IPS-18a (cell line): Measurements from ENCODE around the gene WFDC1.

Experiments
- H3K27ac ChIP-seq: one replicate; pipeline ENCODE4 v1.5.1; 2013; ENCODE audit warnings: low read length
- H3K27me3 ChIP-seq: one replicate; pipeline ENCODE4 v1.6.1; 2013; ENCODE audit warnings: mild to moderate bottlenecking, low read length; ENCODE audit not compliant: control insufficient read depth, insufficient read depth
- H3K36me3 ChIP-seq: one replicate; pipeline ENCODE4 v1.6.1; 2013; ENCODE audit warnings: low read depth, low read length; ENCODE audit not compliant: control insufficient read depth
- H3K4me1 ChIP-seq: one replicate; pipeline ENCODE4 v1.6.1; 2013; ENCODE audit warnings: low read depth, low read length; ENCODE audit not compliant: control insufficient read depth
- H3K4me3 ChIP-seq: one replicate; pipeline ENCODE4 v1.5.1; 2013; ENCODE audit warnings: low read length
- H3K9ac ChIP-seq: one replicate; pipeline ENCODE4 v1.6.1; 2013; ENCODE audit warnings: mild to moderate bottlenecking, low read length, moderate library complexity
- H3K9me3 ChIP-seq: one replicate; pipeline ENCODE4 v1.6.1; 2013; ENCODE audit warnings: low read depth, low read length; ENCODE audit not compliant: control insufficient read depth

The WFDC1 gene

DNA sequence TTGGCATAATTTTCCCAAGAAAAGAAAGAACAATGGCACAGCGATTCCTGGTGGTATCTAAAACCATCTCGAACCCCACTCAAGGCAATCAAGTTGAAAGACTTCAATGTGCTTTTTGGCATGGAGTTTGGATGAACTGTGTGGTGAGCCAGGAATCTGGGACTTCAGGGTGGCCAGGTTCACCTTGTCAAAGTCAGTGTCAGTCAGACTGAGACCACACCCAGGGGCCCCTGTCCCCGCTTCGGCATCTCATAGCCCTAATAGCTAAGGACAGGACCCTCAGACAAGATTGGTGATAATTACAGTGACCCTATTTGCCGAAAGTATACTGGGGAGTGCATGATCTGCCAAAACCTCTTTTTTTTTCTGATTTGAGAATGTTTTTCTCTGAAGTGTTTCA lies 25.8 kb downstream of the WFDC1 start:
- Histone ChIP-seq H3K27ac (no peak overlapping the region), H3K4me1 (no peaks in the 10 kb centered on the region), H3K9me3 (no peaks in the 10 kb centered on the region), H3K27me3 (no peaks in the 10 kb centered on the region), H3K9ac (no peak overlapping the region), H3K36me3 (no peaks in the 10 kb centered on the region), H3K4me3 (no peak overlapping the region)

DNA sequence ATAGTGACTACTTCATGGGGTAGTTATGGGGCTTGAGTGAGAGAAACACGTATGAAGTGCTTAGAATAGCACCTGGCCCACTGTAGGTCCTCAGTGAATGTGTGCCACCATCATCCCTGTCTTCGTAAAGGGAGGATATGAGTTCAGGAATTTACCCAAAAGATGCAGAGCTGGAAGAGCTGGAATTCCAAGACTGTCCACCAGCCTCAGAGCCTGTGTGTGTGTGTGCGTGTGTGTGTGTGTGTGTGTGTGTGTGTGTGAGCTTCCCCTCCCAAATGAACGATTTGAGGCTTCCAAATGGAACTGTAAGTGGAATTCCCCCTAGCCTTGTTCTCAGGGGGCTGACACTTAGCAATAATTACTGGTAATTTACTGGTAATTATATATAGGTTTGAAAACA lies 27.3 kb downstream of the WFDC1 start:
- H3K36me3 ChIP-seq = no peaks in the 10 kb centered on the region
- H3K27me3 ChIP-seq = no peaks in the 10 kb centered on the region
- no peaks in the 10 kb centered on the region for H3K4me1 ChIP-seq
- no peak overlapping the region for H3K4me3 ChIP-seq
- no peak overlapping the region for H3K27ac ChIP-seq
- no peaks in the 10 kb centered on the region for H3K9me3 ChIP-seq
- H3K9ac ChIP-seq = no peak overlapping the region

- no peak overlapping the region for H3K27ac ChIP-seq
- H3K9ac ChIP-seq = no peak overlapping the region
- no peaks in the 10 kb centered on the region for H3K27me3 ChIP-seq
- no peaks in the 10 kb centered on the region for H3K4me1 ChIP-seq
- H3K9me3 ChIP-seq = no peaks in the 10 kb centered on the region
- no peaks in the 10 kb centered on the region for H3K36me3 ChIP-seq
- no peak overlapping the region for H3K4me3 ChIP-seq
Observed at GRCh38 chr16:84322749-84323148, 28.1 kb downstream of the WFDC1 start.

GRCh38 chr16:84323606-84324005 lies 28.9 kb downstream of the WFDC1 start:
- Histone ChIP-seq H3K9me3 (no peaks in the 10 kb centered on the region), H3K9ac (no peak overlapping the region), H3K4me3 (no peak overlapping the region), H3K4me1 (no peaks in the 10 kb centered on the region), H3K27me3 (no peaks in the 10 kb centered on the region), H3K36me3 (no peaks in the 10 kb centered on the region), H3K27ac (no peak overlapping the region)

DNA sequence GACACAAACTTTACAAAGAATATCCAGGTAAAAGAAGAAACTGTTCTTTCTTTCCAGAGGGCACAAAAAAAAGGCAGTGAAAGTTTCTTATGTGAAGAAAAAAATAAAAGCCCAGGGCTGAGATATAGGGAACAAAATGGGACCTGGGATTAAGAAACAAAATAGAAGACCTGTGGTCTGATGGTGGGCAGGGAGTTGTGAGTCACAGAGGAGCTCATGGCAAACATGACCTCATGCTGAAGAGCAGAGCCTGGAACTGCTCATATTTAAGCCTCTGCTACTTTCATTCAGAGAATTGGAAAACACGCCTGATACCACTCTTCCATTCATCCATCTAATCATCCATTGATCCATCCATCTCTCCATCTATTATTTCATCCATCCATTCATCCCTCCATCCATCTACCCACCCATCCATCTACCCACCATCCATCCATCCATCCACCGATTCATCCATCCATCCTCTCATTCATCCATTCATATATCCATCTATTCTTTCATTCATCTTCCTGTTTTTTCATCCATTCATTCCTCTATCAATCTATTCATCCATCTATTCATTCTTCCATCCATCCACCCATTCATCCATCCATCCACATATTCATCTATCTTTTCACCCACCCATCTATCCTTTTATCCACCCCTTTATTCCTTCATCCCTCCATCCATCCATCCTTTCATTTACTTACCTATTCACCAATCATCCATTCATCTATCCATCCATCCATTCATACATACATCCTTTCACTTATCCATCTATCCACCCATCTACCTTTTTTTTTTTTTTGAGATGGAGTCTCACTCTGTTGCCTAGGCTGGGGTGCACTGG lies 30.0 kb downstream of the WFDC1 start:
- Histone ChIP-seq H3K27me3 (no peaks in the 10 kb centered on the region), H3K36me3 (no peaks in the 10 kb centered on the region), H3K9me3 (no peaks in the 10 kb centered on the region), H3K4me1 (no peaks in the 10 kb centered on the region), H3K27ac (no peak overlapping the region), H3K4me3 (no peak overlapping the region), H3K9ac (no peak overlapping the region)

GRCh38 chr16:84326545-84326944 lies 31.9 kb downstream of the WFDC1 start:
- Histone ChIP-seq H3K27ac (no peak overlapping the region), H3K4me1 (no peaks in the 10 kb centered on the region), H3K9me3 (no peaks in the 10 kb centered on the region), H3K36me3 (no peaks in the 10 kb centered on the region), H3K9ac (no peak overlapping the region), H3K4me3 (no peak overlapping the region), H3K27me3 (no peaks in the 10 kb centered on the region)

DNA sequence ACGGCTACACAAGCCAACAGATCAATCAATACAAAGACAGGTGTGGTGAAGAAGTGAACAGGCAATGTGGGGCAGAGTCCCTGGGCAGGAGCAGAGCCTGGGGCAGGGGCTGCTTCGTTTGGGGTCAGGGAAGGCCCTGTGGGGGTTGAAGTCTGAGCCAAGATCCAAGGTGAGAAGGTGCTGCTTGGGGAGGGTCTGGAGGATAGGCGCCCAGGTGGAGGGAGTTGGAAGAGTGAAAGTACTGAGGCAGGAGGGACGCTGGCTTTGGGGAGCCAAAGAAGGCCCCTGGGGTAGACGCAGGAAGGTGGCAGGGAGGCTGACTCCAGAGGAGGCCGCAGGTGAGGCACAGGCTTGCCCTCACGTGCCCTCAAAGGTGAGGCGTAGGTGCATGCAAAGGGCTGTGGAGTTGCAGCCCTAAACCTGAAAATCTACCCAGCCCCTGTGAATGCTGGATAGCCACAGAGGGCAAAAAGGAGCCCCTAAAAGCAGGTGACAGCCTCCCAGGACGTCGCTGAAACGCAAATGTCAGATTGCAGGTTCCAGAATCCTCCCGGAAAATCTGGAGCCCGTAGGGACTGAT lies 33.3 kb downstream of the WFDC1 start:
- Histone ChIP-seq H3K9me3 (no peaks in the 10 kb centered on the region), H3K36me3 (no peaks in the 10 kb centered on the region), H3K4me1 (no peaks in the 10 kb centered on the region), H3K27ac (no peak overlapping the region), H3K9ac (no peak overlapping the region), H3K27me3 (no peaks in the 10 kb centered on the region), H3K4me3 (no peak overlapping the region)

DNA sequence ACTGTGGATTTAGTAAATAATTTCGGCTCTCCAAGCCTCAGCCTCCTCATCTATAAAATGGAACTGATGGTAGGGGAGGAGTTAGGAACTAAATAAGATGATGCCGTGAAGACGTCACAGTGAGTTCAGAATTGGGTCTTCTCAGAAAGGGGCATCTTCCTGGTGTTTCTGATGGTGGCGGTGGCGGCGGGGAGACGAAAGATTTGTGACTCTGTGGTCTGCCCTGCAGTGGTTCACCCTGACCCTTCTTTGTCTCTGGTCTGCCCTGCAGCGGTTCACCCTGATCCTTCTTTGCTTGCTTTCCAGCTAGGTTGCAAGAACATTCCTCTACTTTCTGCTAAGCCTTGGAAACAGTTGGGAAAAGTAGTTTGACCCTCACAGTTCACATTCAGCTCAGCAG lies 34.3 kb downstream of the WFDC1 start:
- H3K9me3 ChIP-seq = no peaks in the 10 kb centered on the region
- H3K27me3 ChIP-seq = no peaks in the 10 kb centered on the region
- H3K27ac ChIP-seq = no peak overlapping the region
- no peak overlapping the region for H3K4me3 ChIP-seq
- H3K4me1 ChIP-seq = no peaks in the 10 kb centered on the region
- no peak overlapping the region for H3K9ac ChIP-seq
- no peaks in the 10 kb centered on the region for H3K36me3 ChIP-seq

DNA sequence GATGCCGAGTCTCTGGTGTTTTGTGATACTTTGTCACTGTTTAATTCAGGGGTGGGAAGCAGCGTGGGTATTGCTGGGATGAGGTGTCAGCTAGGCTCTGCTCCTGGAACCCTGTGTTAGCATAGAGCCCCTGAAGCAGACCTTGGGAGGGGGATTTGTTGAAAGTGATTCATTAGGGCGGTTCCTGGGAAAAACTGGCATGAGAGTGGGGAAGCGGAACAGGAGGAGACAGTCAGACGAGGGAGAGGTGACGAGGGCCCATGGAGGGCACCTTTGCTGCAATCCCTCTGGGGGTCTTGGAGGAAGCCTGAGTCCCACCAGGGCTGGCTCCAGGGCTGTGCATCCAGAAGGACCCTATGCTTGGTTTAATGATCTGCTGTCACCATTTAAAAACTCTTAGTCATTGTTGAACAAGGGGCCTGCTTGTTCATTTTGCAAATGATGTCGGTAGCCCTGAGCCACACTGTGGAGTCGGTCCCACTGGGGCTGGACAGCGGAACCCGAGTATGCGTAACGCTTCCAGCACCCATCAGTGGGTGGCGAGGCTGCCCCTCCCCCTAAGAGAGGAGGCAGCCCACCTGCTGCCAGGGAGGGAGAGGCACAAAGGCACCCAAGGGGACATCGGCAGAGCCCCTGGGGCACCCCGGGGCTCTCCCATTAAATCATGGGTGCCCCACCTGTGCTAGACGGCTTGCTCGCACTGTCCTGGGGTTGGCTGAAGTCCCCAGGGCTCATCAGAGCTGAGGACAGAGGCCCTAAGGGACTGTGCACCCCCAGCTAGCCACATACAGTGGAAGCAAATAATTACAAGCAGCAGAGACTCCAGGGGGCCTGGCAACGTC lies 35.4 kb downstream of the WFDC1 start:
- Histone ChIP-seq H3K27me3 (no peaks in the 10 kb centered on the region), H3K9ac (no peak overlapping the region), H3K4me3 (no peak overlapping the region), H3K9me3 (no peaks in the 10 kb centered on the region), H3K36me3 (no peaks in the 10 kb centered on the region), H3K4me1 (no peaks in the 10 kb centered on the region), H3K27ac (no peak overlapping the region)

- Histone ChIP-seq H3K9me3 (no peaks in the 10 kb centered on the region), H3K4me1 (no peaks in the 10 kb centered on the region), H3K27ac (no peak overlapping the region), H3K36me3 (no peaks in the 10 kb centered on the region), H3K9ac (no peak overlapping the region), H3K27me3 (no peaks in the 10 kb centered on the region), H3K4me3 (no peak overlapping the region)
Observed at GRCh38 chr16:84330685-84331050, 36.0 kb downstream of the WFDC1 start.

GRCh38 chr16:84331998-84332780 lies 37.5 kb downstream of the WFDC1 start:
- Histone ChIP-seq H3K4me3 (no peak overlapping the region), H3K27ac (no peak overlapping the region), H3K4me1 (no peaks in the 10 kb centered on the region), H3K27me3 (no peaks in the 10 kb centered on the region), H3K36me3 (no peaks in the 10 kb centered on the region), H3K9me3 (no peaks in the 10 kb centered on the region), H3K9ac (no peak overlapping the region)
